ENCODE measurements around the gene EFEMP1. TPM values are rescaled to one million over a fixed set of nuclear protein-coding genes. Genes with fewer than 3 reads are reported as not detected.

Gene EFEMP1
- total RNA-seq, 1 donor from 2014 or later = 219 TPM

GRCh38 chr2:55894720-55895119 is 28.9 kb downstream of the EFEMP1 start:
- H3K9me3 ChIP-seq = no peaks in the 10 kb centered on the region
- no peaks in the 10 kb centered on the region for H3K36me3 ChIP-seq
- ATAC-seq (no peak), DNase-seq (no peak)
- no peak overlapping the region for H3K27ac ChIP-seq
- no peaks in the 10 kb centered on the region for H3K27me3 ChIP-seq (ENCODE audit: low read depth)
- no peaks in the 10 kb centered on the region for H3K4me1 ChIP-seq
- TF ChIP-seq CTCF (IDR thresholded peaks at IDR 0.05) = no peak
- intact Hi-C loops (cut with DNase I) = no loop called here
- H3K4me3 ChIP-seq = no peak overlapping the region

GRCh38 chr2:55891671-55892094 is 31.9 kb downstream of the EFEMP1 start:
- H3K27ac ChIP-seq = peak overlapping the region; percentile 5
- H3K4me1 ChIP-seq = no peaks in the 10 kb centered on the region
- no peak for ATAC-seq
- no peaks in the 10 kb centered on the region for H3K9me3 ChIP-seq
- H3K36me3 ChIP-seq = no peaks in the 10 kb centered on the region
- intact Hi-C loops (cut with DNase I) = no loop called here
- no peak overlapping the region for H3K4me3 ChIP-seq
- DNase-seq = no peak
- no peak for TF ChIP-seq CTCF (IDR thresholded peaks at IDR 0.05)
- no peaks in the 10 kb centered on the region for H3K27me3 ChIP-seq (ENCODE audit: low read depth)

- Histone ChIP-seq H3K4me1 (peaks cover 19% of the 10 kb centered on the region), H3K9me3 (no peaks in the 10 kb centered on the region), H3K27me3 (ENCODE audit: low read depth) (no peaks in the 10 kb centered on the region), H3K27ac (no peak overlapping the region), H3K4me3 (no peak overlapping the region), H3K36me3 (no peaks in the 10 kb centered on the region)
- intact Hi-C loops (cut with DNase I) = no loop called here
- ATAC-seq (no peak), DNase-seq (no peak)
- TF ChIP-seq CTCF (IDR thresholded peaks at IDR 0.05) = no peak
Observed at GRCh38 chr2:55888936-55889335, 34.6 kb downstream of the EFEMP1 start.

- ATAC-seq = peak in 1 of 2 donors; percentile 23
- intact Hi-C loops (cut with DNase I) = no loop called here
- TF ChIP-seq CTCF (IDR thresholded peaks at IDR 0.05) = no peak
Observed at GRCh38 chr2:55887901-55888624, 35.5 kb downstream of the EFEMP1 start.

GRCh38 chr2:55887351-55887750 is 36.2 kb downstream of the EFEMP1 start:
- Histone ChIP-seq H3K27me3 (ENCODE audit: low read depth) (no peaks in the 10 kb centered on the region), H3K36me3 (no peaks in the 10 kb centered on the region), H3K4me1 (peaks cover 26% of the 10 kb centered on the region), H3K4me3 (no peak overlapping the region), H3K27ac (no peak overlapping the region), H3K9me3 (no peaks in the 10 kb centered on the region)
- DNase-seq (no peak), ATAC-seq (no peak)
- no peak for TF ChIP-seq CTCF (IDR thresholded peaks at IDR 0.05)
- intact Hi-C loops (cut with DNase I) = no loop called here

More at GRCh38 chr2:55887901-55888624, 35.5 kb downstream of the EFEMP1 start:
- H3K9me3 ChIP-seq = no peaks in the 10 kb centered on the region
- H3K4me3 ChIP-seq = no peak overlapping the region
- H3K27me3 ChIP-seq (ENCODE audit: low read depth) = no peaks in the 10 kb centered on the region
- DNase-seq = no peak
- no peak overlapping the region for H3K27ac ChIP-seq
- H3K4me1 ChIP-seq = peaks cover 26% of the 10 kb centered on the region
- H3K36me3 ChIP-seq = no peaks in the 10 kb centered on the region

Measured in lower lobe of right lung (tissue), 2 donors.